H9 (cell line): Measurements from ENCODE around the gene PAQR9. TPM values are rescaled to one million over a fixed set of nuclear protein-coding genes. Genes with fewer than 3 reads are reported as not detected.

Source experiments
- DNase-seq: peaks from one replicate; pipeline ENCODE4 v3.0.0-alpha.2; 2017
- H2AFZ ChIP-seq: one replicate; pipeline ENCODE4 v1.6.1; 2013; ENCODE audit warnings: mild to moderate bottlenecking, low read length, control low read depth, moderate library complexity
- H2AK5ac ChIP-seq: 2 replicates; pipeline ENCODE4 v1.6.1; 2013; ENCODE audit warnings: low read length, control low read depth, mixed read lengths; ENCODE audit not compliant: insufficient read length
- H2BK120ac ChIP-seq: one replicate; pipeline ENCODE4 v1.6.1; 2013; ENCODE audit warnings: low read depth, mild to moderate bottlenecking, low read length, control low read depth, inconsistent platforms; ENCODE audit not compliant: poor library complexity, severe bottlenecking
- H2BK12ac ChIP-seq: 2 replicates; pipeline ENCODE4 v1.6.1; 2013; ENCODE audit warnings: low read length, control low read depth, mixed read lengths, low read depth; ENCODE audit not compliant: insufficient read length
- H2BK15ac ChIP-seq: 2 replicates; pipeline ENCODE4 v1.6.1; 2013; ENCODE audit warnings: low read depth, low read length, control low read depth
- H2BK20ac ChIP-seq: one replicate; pipeline ENCODE4 v1.6.1; 2013; ENCODE audit warnings: low read depth, mild to moderate bottlenecking, low read length, control low read depth, inconsistent platforms; ENCODE audit not compliant: poor library complexity, severe bottlenecking
- H2BK5ac ChIP-seq: 2 replicates; pipeline ENCODE4 v1.6.1; 2013; ENCODE audit warnings: low read length, control low read depth, mixed read lengths; ENCODE audit not compliant: insufficient read length
- H3K14ac ChIP-seq: 2 replicates; pipeline ENCODE4 v1.6.1; 2013; ENCODE audit warnings: low read length, control low read depth; ENCODE audit not compliant: insufficient read depth
- H3K18ac ChIP-seq: 2 replicates; pipeline ENCODE4 v1.6.1; 2013; ENCODE audit warnings: low read depth, mild to moderate bottlenecking, mixed read lengths, low read length, control low read depth; ENCODE audit not compliant: insufficient read length
- H3K23ac ChIP-seq: 2 replicates; pipeline ENCODE4 v1.6.1; 2013; ENCODE audit warnings: low read length, control low read depth, mixed read lengths, low read depth; ENCODE audit not compliant: insufficient read length
- H3K23me2 ChIP-seq: 2 replicates; pipeline ENCODE4 v1.6.1; 2013; ENCODE audit warnings: low read depth, mild to moderate bottlenecking, mixed read lengths, low read length, control low read depth; ENCODE audit not compliant: insufficient read length, poor library complexity, severe bottlenecking
- H3K27ac ChIP-seq: 2 replicates; pipeline ENCODE4 v1.5.1; 2013; ENCODE audit warnings: low read length, control low read depth, mixed read lengths, low read depth; ENCODE audit not compliant: insufficient read length
- H3K27me3 ChIP-seq: 2 replicates; pipeline ENCODE4 v1.6.1; 2013; ENCODE audit warnings: low read length, control low read depth, inconsistent platforms; ENCODE audit not compliant: insufficient read depth
- H3K4ac ChIP-seq: 2 replicates; pipeline ENCODE4 v1.6.1; 2013; ENCODE audit warnings: low read depth, mild to moderate bottlenecking, control low read depth, inconsistent platforms, low read length, moderate library complexity
- H3K4me1 ChIP-seq: 2 replicates; pipeline ENCODE4 v1.6.1; 2013; ENCODE audit warnings: low read length, control low read depth, inconsistent platforms; ENCODE audit not compliant: insufficient read depth
- H3K4me2 ChIP-seq: 2 replicates; pipeline ENCODE4 v1.6.1; 2013; ENCODE audit warnings: low read length, control low read depth, mixed read lengths; ENCODE audit not compliant: insufficient read length, insufficient read depth
- H3K56ac ChIP-seq: 2 replicates; pipeline ENCODE4 v1.6.1; 2013; ENCODE audit warnings: low read depth, mild to moderate bottlenecking, mixed read lengths, low read length, control low read depth; ENCODE audit not compliant: insufficient read length
- H3K79me1 ChIP-seq: 2 replicates; pipeline ENCODE4 v1.6.1; 2013; ENCODE audit warnings: low read depth, mild to moderate bottlenecking, moderate library complexity, low read length, control low read depth, inconsistent platforms; ENCODE audit not compliant: insufficient read depth, poor library complexity, severe bottlenecking
- H3K79me2 ChIP-seq: 2 replicates; pipeline ENCODE4 v1.6.1; 2013; ENCODE audit warnings: low read length, control low read depth, inconsistent platforms; ENCODE audit not compliant: insufficient read depth
- H3K9ac ChIP-seq: 2 replicates; pipeline ENCODE4 v1.6.1; 2013; ENCODE audit warnings: low read length, control low read depth, mixed read lengths; ENCODE audit not compliant: insufficient read length; ENCODE audit errors: extremely low read depth
- H3K9me3 ChIP-seq: one replicate; pipeline ENCODE4 v1.6.1; 2013; ENCODE audit warnings: low read depth, low read length, inconsistent platforms; ENCODE audit not compliant: control insufficient read depth
- H3T11ph ChIP-seq: one replicate; pipeline ENCODE4 v1.6.1; 2013; ENCODE audit warnings: mild to moderate bottlenecking, low read length, control low read depth, inconsistent platforms
- H4K20me1 ChIP-seq: one replicate; pipeline ENCODE4 v1.6.1; 2013; ENCODE audit not compliant: control insufficient read depth, insufficient read length, insufficient read depth
- H4K5ac ChIP-seq: 2 replicates; pipeline ENCODE4 v1.6.1; 2013; ENCODE audit warnings: low read depth, mild to moderate bottlenecking, mixed read lengths, low read length, control low read depth; ENCODE audit not compliant: insufficient read length
- H4K8ac ChIP-seq: replicated peaks from 2 replicates; pipeline ENCODE4 v1.6.1; 2013; ENCODE audit warnings: low read length, control low read depth, mixed read lengths, low read depth; ENCODE audit not compliant: insufficient read length
- H4K91ac ChIP-seq: 2 replicates; pipeline ENCODE4 v1.6.1; 2013; ENCODE audit warnings: low read depth, mild to moderate bottlenecking, moderate library complexity, mixed read lengths, low read length, control low read depth; ENCODE audit not compliant: insufficient read length
- H3K27ac Mint-ChIP-seq, 3 experiments: 2 replicates in 2 of 3; 3 replicates in 1 of 3; pipeline ENCODE4 v1.8.0; 2020 to 2021; ENCODE audit warnings: mixed read lengths in 3 of 3, mild to moderate bottlenecking in 1 of 3, moderate library complexity in 1 of 3
- H3K27me3 Mint-ChIP-seq: 2 replicates; pipeline ENCODE4 v1.8.0; 2021; ENCODE audit warnings: low read depth, mild to moderate bottlenecking, moderate library complexity, mixed read lengths
- H3K36me3 Mint-ChIP-seq, 3 experiments: 2 replicates in 2 of 3; 3 replicates in 1 of 3; pipeline ENCODE4 v1.8.0; 2020 to 2021; ENCODE audit warnings: low read depth in 3 of 3, mixed read lengths in 3 of 3; ENCODE audit not compliant: insufficient read depth in 1 of 3
- H3K4me1 Mint-ChIP-seq, 2 experiments: 2 replicates each; pipeline ENCODE4 v1.8.0; 2020; ENCODE audit warnings: mixed read lengths in 2 of 2
- H3K4me3 Mint-ChIP-seq, 2 experiments: 2 replicates in 1 of 2; 3 replicates in 1 of 2; pipeline ENCODE4 v1.8.0; 2020 to 2021; ENCODE audit warnings: mild to moderate bottlenecking in 2 of 2, mixed read lengths in 2 of 2, moderate library complexity in 1 of 2
- H3K9me3 Mint-ChIP-seq, 2 experiments: 2 replicates in 1 of 2; 3 replicates in 1 of 2; pipeline ENCODE4 v1.8.0; 2020; ENCODE audit warnings: mild to moderate bottlenecking in 2 of 2, mixed read lengths in 2 of 2, moderate library complexity in 1 of 2
- WGBS: extraction: QIAGEN DNeasy Blood & Tissue Kit; methylation state at CpG from one replicate; pipeline ENCODE4 v1.1.7; 2013; ENCODE audit warnings: missing lambda C conversion rate, low lambda C conversion rate, mixed read lengths; ENCODE audit not compliant: insufficient read length; ENCODE audit errors: extremely low coverage; 5-methylcytosine and 5-hydroxymethylcytosine counted together
- total RNA-seq: library from RNA; stranded (reverse); gene quantifications from 2 replicates; pipeline ENCODE4 v1.2.1, GENCODE V29; 2021
- TF ChIP-seq, protein P1 (sequence below): fragments of 200-600 bp; sonication (generic); conservative IDR thresholded peaks from 3 replicates; pipeline ENCODE4 v1.8.0; 2021; ENCODE audit warnings: antibody characterized with exemption, mild to moderate bottlenecking

The PAQR9 gene
- total RNA-seq, 1 experiment from 2014 or later = 2.3 TPM

DNA sequence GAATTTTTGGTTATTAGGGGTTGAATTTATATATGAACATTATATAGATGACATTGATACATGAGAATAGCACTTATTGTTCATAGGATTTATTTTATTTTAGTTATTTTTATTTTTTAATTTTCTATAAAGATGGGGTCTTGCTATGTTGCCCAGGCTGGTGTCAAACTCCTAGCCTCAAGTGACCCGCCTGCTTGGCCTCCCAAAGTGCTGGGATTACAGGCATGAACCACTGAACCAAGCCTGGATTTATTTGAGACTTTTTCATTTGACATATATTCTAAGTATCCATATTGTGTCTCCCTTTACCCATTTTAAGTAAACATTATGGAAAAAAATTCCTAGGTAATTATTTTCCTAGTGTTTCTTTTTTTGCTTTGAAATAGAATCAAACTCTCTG is 12.5 kb downstream of the PAQR9 start:
- no peak overlapping the region for H3K56ac ChIP-seq
- H2AK5ac ChIP-seq = no peak overlapping the region
- H3K27ac ChIP-seq = no peak overlapping the region
- H4K8ac ChIP-seq = no peak overlapping the region
- H3K23ac ChIP-seq = no peak overlapping the region
- peaks cover 12 to 18% of the 10 kb centered on the region in 2 experiments for H3K4me1 Mint-ChIP-seq
- no peaks in the 10 kb centered on the region; the same call in 1 of the 2 replicates for H3K4me1 ChIP-seq
- H3K4ac ChIP-seq = no peak overlapping the region
- no peak overlapping the region for H3T11ph ChIP-seq
- no peak overlapping the region for H3K18ac ChIP-seq
- no peak overlapping the region for H3K27ac Mint-ChIP-seq
- no peak overlapping the region for H2BK5ac ChIP-seq
- H2BK120ac ChIP-seq = no peak overlapping the region
- no peaks in the 10 kb centered on the region for H3K23me2 ChIP-seq
- no peaks in the 10 kb centered on the region for H3K9me3 ChIP-seq
- H4K20me1 ChIP-seq = no peaks in the 10 kb centered on the region
- no peaks in the 10 kb centered on the region for H3K27me3 ChIP-seq
- H3K4me2 ChIP-seq = no peak overlapping the region
- no peak overlapping the region for H2BK20ac ChIP-seq
- H3K79me1 ChIP-seq = no peaks in the 10 kb centered on the region
- H3K14ac ChIP-seq = no peak overlapping the region
- no peak for DNase-seq
- no peak overlapping the region for H2AFZ ChIP-seq
- no peak overlapping the region for H2BK15ac ChIP-seq
- H2BK12ac ChIP-seq = no peak overlapping the region
- no peak overlapping the region for H4K5ac ChIP-seq
- TF ChIP-seq, protein P1, sequence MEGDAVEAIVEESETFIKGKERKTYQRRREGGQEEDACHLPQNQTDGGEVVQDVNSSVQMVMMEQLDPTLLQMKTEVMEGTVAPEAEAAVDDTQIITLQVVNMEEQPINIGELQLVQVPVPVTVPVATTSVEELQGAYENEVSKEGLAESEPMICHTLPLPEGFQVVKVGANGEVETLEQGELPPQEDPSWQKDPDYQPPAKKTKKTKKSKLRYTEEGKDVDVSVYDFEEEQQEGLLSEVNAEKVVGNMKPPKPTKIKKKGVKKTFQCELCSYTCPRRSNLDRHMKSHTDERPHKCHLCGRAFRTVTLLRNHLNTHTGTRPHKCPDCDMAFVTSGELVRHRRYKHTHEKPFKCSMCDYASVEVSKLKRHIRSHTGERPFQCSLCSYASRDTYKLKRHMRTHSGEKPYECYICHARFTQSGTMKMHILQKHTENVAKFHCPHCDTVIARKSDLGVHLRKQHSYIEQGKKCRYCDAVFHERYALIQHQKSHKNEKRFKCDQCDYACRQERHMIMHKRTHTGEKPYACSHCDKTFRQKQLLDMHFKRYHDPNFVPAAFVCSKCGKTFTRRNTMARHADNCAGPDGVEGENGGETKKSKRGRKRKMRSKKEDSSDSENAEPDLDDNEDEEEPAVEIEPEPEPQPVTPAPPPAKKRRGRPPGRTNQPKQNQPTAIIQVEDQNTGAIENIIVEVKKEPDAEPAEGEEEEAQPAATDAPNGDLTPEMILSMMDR = no peak
- H3K9ac ChIP-seq = no peak overlapping the region
- H3K36me3 Mint-ChIP-seq = no peaks in the 10 kb centered on the region
- no peaks in the 10 kb centered on the region for H3K79me2 ChIP-seq
- no peaks in the 10 kb centered on the region; a peak in 1 of 5 replicates for H3K9me3 Mint-ChIP-seq
- H3K4me3 Mint-ChIP-seq = no peak overlapping the region
- no peak overlapping the region for H4K91ac ChIP-seq
- WGBS = no CpG with 5 or more reads among the region's 1 CpG
- H3K27me3 Mint-ChIP-seq = peaks cover 4% of the 10 kb centered on the region; the same call in 1 of the 2 replicates
